T-helper 9 cell (primary cell): ENCODE measurements around the gene EID2.

Experiments
- DNase-seq: peaks from one replicate; pipeline ENCODE4 v3.0.0-alpha.2; 2020

The EID2 gene

GRCh38 chr19:39500543-39500942 is 39.4 kb downstream of the EID2 start:
- DNase-seq = no peak

GRCh38 chr19:39499932-39500331 is 40.0 kb downstream of the EID2 start:
- DNase-seq = no peak

DNA sequence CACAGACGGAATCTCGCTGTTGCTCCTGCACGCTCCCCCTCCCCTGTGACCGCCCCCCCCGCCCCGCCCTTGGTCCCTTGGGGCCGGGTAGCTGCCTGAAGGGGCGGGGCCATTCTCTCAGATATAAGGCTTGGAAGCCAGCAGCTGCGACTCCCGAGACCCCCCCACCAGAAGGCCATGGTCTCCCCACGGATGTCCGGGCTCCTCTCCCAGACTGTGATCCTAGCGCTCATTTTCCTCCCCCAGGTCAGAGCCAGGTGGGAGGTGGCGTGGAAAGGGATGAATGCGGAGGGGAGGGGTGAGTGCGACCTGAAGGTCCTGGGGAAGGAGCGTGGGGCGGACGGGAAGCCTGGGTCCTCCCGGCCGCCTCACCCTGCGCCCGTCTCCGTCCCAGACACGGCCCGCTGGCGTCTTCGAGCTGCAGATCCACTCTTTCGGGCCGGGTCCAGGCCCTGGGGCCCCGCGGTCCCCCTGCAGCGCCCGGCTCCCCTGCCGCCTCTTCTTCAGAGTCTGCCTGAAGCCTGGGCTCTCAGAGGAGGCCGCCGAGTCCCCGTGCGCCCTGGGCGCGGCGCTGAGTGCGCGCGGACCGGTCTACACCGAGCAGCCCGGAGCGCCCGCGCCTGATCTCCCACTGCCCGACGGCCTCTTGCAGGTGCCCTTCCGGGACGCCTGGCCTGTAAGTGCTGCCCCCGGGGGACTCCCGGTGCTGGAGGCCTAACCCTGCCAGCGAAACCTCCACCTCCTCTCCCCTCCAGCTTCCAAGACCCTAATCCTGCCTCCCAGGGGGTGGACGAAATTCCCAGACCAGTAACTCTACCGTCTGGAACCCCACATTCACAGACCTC is 40.9 kb downstream of the EID2 start, which contains the start of gene DLL3:
Gene DLL3 (plus strand): TSS at position 150 of the 845 bp plus-strand sequence. CDS start 28 bp downstream, at position 178.
- no peak for DNase-seq

DNA sequence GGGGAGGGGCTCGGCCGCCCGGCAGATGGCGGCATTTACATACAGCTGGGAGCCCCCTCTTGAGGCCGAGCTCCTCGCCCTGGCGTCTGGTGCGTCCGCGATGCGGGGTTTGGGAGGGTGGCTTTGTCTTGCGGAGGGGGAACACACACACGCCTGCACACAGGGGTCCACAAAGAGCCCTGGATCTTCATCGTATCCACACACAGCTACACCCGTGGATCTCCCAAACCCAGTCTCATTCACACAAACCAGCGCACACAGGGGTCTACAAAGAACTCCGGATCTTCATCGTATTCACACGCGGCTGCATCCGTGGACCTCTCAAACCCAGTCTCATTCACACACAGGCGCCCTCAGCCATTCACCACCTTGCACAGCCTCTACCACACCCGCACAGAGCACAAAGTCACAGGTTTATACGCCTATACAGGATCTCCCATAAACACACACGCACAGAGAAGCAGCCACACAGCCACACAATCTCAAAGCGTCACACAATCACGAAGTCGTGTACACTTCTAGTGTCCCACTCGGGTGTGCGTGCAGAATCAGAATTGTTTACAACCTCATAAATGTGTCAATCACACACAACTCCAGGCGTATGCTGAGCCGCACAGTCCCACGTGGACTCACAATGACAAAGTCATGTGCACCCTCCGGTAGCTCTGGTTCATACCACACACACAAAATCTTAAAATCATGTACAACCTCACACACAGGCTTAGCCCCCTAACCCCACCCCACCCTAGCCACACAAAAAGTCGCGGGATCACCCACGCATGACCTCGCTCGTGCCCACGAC is 41.8 kb downstream of the EID2 start:
- no peak for DNase-seq

GRCh38 chr19:39497701-39497995 is 42.3 kb downstream of the EID2 start:
- no peak for DNase-seq

DNA sequence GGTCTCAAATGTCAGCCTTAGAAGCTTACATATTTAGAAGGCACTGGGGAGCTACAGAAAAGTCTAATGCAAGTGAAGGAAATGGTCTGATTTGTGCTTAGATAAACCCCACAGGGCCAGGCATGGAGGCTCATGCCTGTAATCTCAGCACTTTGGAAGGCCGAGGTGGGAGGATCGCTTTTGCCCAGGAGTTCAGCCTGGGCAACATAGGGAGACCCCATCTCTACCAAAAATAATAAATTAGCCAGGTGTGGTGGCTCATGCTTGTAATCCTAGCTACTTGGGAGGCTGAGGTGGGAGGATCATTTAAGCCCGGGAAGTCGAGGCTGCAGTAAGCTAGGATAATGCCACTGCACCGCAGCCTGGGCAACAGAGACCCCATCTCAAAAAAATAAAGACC is 43.9 kb downstream of the EID2 start:
- DNase-seq = no peak

- DNase-seq = no peak
Measured at GRCh38 chr19:39494661-39495060, 45.3 kb downstream of the EID2 start.

DNA sequence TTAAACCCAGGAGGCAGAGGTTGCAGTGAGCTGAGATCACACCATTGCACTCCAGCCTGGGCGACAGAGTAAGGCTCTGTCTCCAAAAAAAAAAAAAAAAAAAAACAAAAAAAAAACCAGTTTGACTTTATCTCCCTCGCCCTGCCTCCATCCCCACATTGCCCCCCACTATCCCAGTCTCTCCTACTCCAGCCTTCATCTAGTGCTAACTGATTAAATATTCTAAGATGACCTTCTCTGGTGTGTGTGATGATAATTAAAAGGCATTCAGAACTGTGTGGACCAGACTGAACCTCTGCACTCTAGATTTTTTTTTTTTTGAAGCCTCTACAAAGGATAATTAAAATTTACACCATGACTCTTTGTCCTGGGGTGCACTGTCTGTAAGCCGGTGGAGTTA is 47.2 kb downstream of the EID2 start:
- DNase-seq = no peak

GRCh38 chr19:39492225-39492624 is 47.7 kb downstream of the EID2 start:
- no peak for DNase-seq

DNA sequence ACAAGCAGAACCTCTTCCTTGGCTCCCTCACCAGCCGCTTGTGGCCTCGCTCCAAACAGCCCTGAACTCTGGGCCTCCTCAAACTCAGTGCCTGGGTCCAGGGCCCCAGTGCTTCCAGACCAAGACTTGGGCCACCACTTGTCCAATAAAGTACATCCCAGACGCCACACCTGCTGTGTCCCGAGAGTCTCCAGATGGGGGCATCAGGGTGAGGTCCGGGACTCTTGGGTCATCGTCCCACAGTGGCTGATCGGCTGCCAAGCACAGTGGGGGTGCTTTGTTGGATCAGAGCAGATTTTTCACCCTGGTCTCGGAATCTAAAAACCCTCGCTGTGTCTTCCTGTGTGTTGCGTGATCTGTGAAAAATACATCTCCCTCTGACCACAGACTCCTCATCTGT is 50.2 kb downstream of the EID2 start:
- DNase-seq = no peak
